ENCODE data around the gene GDPD5.
A peak's percentile ranks its signal among the peaks of the same experiment; 100 is the strongest.

The GDPD5 gene

GRCh38 chr11:75487365-75487764 is 38.4 kb downstream of the GDPD5 start:
- DNase-seq = no peak

DNA sequence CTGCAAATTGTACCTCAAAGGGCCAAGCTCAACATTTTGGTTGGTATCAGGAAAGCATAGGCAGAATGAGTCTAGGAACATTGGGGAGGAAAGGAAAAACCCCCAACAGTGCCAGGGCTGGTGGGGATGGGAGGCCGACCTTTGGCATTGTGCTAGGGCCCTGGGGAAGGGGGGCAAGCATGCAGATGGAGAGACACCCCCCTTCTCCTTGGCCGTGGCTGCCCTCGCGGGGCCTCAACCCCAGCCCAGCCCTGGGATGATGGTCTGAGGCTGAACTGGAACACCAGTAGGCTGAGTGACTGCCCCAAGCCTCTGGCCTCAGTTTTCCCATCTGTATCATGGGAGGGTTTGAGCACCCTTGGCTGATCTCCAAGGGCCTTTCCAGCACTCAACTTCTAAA is 40.0 kb downstream of the GDPD5 start:
- no peak for DNase-seq

DNA sequence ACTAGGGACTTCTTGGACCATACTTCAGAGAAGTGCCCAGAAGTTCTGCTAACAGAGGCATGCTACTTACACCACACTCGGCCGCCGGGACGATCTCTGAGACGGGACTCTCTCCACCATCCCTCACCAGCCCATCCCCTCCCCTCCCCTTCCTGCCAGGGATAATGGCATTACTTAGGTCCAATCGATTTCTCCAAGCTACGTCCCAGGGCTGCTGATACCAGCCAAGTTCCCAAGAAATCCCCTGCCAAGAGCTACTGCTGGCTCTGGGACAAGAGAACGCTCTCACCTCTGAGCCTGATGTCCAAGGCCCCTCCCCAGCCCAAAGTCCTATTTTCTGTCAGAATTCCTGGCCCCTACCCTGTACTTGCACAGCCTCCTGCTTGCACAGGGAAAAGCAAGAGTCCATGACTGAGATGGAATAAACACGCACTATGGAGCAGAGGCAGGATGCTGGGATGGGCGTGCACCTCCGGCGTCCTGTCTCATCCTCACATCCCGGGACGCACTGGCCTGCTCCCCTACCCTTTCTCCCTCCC is 42.7 kb downstream of the GDPD5 start:
- no peak for DNase-seq

DNA sequence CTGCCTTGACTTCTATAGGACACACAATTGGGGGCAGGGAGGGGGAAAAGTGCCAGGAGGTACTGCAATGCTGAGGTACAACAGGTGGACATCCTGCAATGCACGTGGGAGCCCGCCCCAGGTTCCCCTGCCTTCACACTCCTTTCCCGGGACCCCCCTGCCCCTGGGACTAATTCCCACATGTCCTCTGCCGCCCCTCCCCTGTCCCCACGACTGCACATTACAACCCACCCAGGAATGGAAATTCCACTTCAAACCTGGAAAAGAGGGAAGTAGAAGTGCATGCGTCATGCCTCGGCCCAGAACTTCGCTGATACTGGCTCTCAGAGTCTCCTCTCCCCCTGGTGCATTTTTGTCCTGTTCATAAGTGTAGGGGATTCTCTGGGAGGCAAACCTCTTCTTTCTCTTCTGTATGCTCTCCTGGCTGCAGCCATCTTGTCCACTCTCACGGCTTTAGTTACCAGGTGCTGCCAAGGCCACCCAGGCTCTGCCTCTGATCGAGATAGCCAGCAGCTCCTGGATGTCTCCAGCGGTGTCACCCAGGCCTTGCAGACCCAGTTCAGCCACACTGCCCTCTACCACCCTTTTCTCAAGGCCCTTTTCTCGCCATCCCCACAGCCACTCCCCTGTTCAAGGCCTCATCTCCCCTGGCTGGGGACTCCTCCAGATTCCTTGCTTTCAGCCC is 43.7 kb downstream of the GDPD5 start:
- DNase-seq = no peak

DNA sequence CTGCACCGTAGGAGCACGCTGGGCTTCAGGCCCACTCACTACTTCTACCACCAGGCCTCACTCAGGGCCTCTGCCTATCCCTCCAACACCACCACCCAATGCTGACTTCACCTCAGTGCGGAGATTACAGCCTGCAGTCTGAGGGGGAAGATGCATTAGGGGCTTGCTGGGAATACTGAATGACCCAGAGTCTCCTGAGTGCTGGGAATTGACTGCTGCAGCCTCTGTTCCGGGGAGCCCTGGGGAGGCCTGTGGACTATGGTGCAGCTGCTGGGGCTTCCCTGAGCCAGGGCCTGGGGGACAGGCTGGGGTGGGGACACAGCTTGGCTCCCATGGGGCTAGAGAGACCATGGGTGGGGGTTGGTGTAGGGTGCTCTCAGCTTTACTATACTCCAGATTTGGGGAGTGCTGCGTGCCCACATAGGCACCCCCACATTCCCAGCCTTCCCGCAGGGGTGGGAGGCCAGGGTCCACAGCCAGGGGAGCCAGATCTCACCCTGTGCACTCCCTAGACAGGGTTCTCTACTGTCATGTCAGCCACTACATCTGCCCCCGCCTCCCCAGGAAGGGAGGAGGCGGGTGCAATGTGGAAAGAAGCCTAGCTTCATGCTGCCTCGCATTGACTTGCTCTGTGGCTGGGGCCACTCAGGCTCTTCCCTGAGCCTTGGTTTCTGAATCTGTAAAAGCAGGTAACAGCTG is 44.4 kb downstream of the GDPD5 start:
- no peak for DNase-seq

DNA sequence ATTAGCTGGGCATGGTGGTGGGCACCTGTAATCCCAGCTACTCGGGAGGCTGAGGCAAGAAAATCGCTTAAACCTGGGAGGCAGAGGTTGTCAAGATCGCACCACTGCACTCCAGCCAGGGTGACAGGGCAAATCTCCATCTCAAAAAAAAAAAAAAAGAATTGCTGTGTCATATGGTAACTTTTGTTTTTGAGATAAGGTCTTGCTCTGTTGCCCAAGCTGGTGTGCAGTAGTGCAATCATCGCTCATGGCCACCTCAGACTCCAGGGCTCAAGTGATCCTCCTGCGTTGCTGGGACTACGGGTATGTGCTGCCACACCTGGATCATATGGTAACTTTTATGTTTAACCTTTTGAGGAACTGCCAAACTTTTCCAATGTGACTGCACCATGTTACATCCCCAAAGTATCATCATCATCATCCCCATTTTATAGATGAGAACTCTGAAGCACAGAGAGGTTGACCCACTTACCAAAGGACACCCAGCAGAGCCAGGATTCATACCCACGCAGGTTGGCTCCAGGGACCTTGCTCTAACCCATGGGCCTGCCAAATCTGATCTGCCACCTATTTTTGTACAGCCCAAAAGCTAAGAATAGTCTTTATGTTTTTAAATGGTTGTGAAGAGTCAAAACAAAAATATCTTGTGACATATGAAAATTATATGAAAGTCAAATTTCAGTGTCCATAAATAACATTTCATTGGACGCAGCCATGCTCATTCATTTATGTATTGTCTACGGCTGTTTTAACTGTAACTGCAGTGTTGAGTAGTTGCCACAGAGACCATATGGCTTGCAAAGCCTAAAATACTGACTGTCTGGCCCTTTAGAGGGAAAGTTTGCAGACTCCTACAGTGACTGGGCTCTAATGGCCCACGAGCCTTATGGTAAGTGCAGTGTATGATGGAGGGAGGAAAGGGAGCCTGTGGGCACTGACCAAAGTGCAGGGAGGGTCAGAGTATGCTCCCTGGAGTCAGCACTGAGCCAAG is 45.3 kb downstream of the GDPD5 start:
- no peak for DNase-seq

DNA sequence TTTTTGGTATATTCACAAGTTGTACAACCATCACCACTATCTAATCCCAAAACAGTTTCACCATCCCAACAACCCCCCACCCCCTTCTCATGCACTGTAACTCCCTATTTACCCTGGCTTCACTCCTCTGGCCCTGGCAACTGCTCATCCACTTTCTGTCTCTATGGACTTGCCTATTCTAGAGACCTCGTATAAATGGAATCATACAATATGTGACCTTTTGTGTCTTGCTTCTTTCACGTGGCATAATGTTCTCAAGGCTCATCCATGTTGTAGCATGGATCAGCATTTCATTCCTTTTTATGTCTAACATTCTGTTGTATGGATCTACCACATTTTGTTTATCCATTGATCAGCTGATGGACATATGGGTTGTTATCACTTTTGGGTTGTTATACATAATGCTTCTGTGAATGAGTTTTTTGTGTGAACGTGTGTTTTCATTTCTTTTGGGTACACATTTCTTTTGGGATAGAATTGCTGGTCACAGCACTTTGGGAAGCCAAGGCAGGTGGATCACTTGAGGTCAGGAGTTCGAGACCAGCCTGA is 46.1 kb downstream of the GDPD5 start:
- no peak for DNase-seq

- no peak for DNase-seq
Observed at GRCh38 chr11:75478783-75479596, 46.8 kb downstream of the GDPD5 start.

GRCh38 chr11:75477614-75477935 is 48.2 kb downstream of the GDPD5 start:
- DNase-seq = no peak

GRCh38 chr11:75476739-75477613 is 48.8 kb downstream of the GDPD5 start:
- no peak for DNase-seq

DNA sequence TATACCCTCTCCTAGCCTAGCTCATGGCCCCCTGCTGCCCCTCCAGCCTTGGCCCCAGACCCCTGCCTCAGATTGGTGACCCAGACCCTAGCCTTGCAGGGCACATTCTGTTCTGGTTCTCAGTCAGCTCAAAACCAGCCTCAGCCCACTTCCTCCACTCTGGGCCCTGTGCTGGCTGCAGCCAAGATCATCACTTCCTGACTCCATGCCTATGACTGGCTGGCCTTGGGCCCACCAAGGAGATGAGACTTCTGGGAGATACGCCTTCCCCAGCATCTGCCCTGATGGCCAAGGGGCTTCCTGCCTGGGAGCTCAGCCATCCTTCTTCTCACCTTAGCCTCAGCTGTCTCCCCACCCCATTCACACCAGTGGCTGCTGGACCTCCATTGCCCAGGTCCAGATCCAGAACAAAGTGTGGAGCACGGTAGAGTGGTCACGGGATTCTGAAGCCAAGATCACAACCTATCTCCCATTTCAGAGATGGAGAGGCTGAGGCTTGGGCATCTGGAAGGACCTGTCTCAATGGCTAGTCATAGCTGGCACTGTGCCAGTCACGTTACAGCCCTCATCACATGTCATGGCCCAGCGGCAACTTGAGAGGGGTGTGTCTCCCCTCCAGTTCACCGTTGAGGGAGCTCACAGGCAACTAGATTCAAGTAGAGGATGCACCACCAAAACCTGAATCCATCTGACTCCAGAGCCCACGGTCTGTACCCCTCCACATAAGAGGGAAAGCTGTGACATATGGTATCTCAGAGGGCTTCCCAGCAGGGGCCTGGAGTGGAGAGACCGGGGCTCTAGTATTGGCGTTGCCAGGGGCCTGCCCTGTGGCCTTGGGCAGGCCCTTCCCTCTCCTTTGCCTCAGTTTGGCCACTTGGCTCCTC is 49.7 kb downstream of the GDPD5 start:
- peak; percentile 35 for DNase-seq

- no peak for DNase-seq
Observed at GRCh38 chr11:75474878-75475766, 50.6 kb downstream of the GDPD5 start.

DNA sequence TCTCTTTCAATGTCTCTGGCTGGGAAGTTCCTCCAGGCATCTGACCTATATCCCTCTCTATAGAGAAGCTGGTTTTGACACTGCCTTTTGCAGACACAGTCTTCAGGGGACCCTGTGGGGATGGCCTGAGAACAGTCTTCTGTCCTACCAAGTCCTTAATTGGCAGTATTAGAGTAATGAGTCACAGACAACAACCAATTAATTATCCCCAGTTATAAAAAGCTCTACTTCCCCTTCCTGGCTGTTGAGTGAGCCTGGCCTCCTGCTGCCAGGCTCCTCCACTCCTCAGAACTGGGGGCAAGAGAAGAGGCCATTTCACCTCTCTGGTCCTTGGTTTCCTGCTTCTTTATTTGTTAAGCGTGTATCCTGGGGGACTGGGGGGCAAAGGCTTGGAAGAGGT is 51.5 kb downstream of the GDPD5 start:
- DNase-seq = no peak

GRCh38 chr11:75473684-75474083 is 52.1 kb downstream of the GDPD5 start:
- no peak for DNase-seq

DNA sequence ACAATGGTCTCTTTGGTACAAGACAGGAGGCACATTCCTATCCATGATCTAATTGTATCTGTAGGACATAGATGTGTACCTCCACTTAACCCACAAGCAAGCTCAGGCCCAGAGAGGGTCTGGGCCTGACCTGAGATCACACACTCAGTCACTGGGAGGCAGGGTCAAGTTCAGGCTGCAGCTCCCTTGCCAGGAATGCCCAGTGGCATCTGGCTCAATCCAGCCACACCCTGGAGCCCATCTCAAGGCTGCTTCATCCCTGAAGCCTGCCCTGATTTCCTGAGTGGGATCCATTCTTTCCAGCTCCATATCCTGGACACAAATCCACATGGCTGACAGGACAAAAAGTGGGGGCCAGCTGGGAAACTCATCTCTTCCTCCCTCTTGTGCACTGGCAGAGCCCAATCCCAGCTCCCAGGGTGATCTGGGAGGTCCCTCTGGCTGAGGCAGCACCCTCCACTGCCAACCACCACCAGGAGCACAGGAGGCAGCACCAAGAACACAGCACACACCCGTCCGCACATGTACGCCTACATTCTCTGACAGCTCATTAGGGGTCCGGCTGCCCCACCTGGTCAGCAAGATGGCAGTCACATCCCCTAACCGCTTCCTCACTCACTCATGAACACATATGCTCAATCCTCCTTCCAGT is 53.5 kb downstream of the GDPD5 start:
- DNase-seq = no peak

- DNase-seq = no peak
Observed at GRCh38 chr11:75471176-75471973, 54.4 kb downstream of the GDPD5 start.

DNA sequence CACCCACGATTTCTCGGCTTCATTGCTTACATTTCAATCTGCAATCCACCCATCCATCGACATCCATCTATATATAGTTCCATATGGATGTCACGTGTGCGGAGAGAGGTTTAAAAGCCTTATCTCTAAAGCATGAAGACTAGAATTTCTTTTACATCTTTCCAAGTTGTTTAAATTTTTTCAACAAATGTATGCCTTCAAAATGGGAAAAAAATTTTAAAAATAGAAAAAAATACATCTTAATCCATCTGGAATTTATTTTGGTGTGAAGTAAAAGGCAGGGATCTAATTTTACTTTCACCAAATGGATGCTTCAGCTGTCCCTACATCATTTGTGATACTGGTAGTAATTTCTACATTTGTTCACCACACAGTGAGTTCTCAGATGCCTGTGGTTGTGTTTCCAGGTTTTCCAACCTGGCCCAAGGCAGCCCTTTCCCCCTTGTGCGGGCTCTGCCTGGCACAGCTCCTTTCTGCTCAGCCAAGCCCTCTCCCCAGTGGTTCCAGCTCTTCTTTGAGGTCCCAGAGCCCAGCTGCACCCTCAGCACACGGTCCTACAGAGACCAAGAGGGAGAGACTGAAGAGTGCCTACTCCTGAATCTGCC is 55.2 kb downstream of the GDPD5 start:
- DNase-seq = no peak
